Testis (tissue), 3 donors: ENCODE data around the gene DCHS1. TPM values are rescaled to one million over a fixed set of nuclear protein-coding genes. Genes with fewer than 3 reads are reported as not detected.

ENCODE experiments used
- DNase-seq: peaks from one replicate; pipeline ENCODE4 v3.0.0-alpha.2; 2019
- H3K27ac ChIP-seq, 2 donors: fragments of 200-600 bp; sonication (generic); one replicate each; pipeline ENCODE4 v1.5.1; 2019
- H3K27me3 ChIP-seq: fragments of 200-600 bp; sonication (generic); one replicate; pipeline ENCODE4 v1.5.1; 2019
- H3K36me3 ChIP-seq: fragments of 200-600 bp; sonication (generic); one replicate; pipeline ENCODE4 v1.5.1; 2017; ENCODE audit warnings: low read depth; ENCODE audit errors: missing control alignments
- H3K4me1 ChIP-seq: fragments of 200-600 bp; sonication (generic); one replicate; pipeline ENCODE4 v1.5.1; 2019
- H3K4me3 ChIP-seq, 2 donors: fragments of 200-600 bp; sonication (generic); one replicate each; pipeline ENCODE4 v1.5.1; 2017 to 2019
- H3K9me3 ChIP-seq: fragments of 200-600 bp; sonication (generic); one replicate; pipeline ENCODE4 v1.5.1; 2017
- POLR2A ChIP-seq: fragments of 450-650 bp; IDR thresholded peaks from one replicate; pipeline ENCODE4 v1.6.1; 2017; ENCODE audit warnings: antibody characterized with exemption, mild to moderate bottlenecking, moderate library complexity
- WGBS, 2 donors: methylation state at CpG; one replicate each; pipeline ENCODE4 v1.1.5; 2018; 5-methylcytosine and 5-hydroxymethylcytosine counted together
- intact Hi-C: fragments of 100-400 bp; cut with DNase I; formaldehyde crosslinking; loops from one replicate; pipeline ENCODE4 v1.15.1; 2023; ENCODE audit warnings: low total_unique reads
- polyA plus RNA-seq: library from polyadenylated mRNA; stranded (reverse); fragments of 350-450 nt; fragmentation: Illumina TruSeq; extraction: RNeasy Lipid Tissue Mini Kit (QIAGEN cat#74804); gene quantifications from one replicate; pipeline ENCODE4 v1.2.3, GENCODE V29; 2014; ENCODE audit warnings: low read depth, low replicate concordance; ENCODE audit not compliant: insufficient read depth
- total RNA-seq, 2 donors: library from RNA; depleted of rRNA; stranded (reverse); fragments of >200 nt; gene quantifications; one replicate each; pipeline ENCODE4 v1.2.3, GENCODE V29; 2016
- TF ChIP-seq, protein P1 (sequence below), 3 experiments: fragments of 450-650 bp in 2 of 3; fragments of 200-600 bp in 1 of 3; sonication (generic) in 1 of 3; IDR thresholded peaks; one replicate each; pipeline ENCODE4 v1.5.1; 2016 to 2019; ENCODE audit warnings: antibody characterized with exemption in 3 of 3, mild to moderate bottlenecking in 2 of 3, moderate library complexity in 1 of 3

DCHS1 gene
- total and polyA plus RNA-seq, 3 donors from 2014 or later: 7.1 to 14.2 (median 8.8) TPM

DNA sequence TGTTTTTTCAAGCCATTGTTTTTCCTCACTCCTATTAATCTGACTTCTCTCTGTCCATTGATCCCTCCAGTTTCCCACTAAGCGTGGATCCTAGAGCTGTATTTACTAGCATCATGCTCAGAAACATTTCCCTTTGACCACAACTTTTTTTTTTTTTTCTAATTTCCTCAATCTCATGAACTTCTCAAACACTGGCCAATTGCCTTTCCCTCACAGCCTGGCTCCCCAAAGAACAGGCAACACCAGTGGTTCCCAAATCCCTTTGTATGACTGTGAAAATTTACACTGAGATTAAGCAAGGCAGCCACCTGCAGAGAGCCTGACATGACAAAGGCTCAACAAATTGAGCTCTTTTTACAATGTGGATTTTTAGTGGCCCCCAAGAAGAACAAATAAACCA is 35.0 kb downstream of the DCHS1 start:
- Histone ChIP-seq H3K36me3 (no peaks in the 10 kb centered on the region), H3K27me3 (no peaks in the 10 kb centered on the region), H3K27ac (no peak overlapping the region), H3K9me3 (no peaks in the 10 kb centered on the region), H3K4me1 (no peaks in the 10 kb centered on the region), H3K4me3 (no peak overlapping the region)
- 95 to 96% methylated on average over 1 of the region's 1 CpG for WGBS, 2 donors
- intact Hi-C loops: no loop called here
- DNase-seq: no peak
- TF ChIP-seq, protein P1, sequence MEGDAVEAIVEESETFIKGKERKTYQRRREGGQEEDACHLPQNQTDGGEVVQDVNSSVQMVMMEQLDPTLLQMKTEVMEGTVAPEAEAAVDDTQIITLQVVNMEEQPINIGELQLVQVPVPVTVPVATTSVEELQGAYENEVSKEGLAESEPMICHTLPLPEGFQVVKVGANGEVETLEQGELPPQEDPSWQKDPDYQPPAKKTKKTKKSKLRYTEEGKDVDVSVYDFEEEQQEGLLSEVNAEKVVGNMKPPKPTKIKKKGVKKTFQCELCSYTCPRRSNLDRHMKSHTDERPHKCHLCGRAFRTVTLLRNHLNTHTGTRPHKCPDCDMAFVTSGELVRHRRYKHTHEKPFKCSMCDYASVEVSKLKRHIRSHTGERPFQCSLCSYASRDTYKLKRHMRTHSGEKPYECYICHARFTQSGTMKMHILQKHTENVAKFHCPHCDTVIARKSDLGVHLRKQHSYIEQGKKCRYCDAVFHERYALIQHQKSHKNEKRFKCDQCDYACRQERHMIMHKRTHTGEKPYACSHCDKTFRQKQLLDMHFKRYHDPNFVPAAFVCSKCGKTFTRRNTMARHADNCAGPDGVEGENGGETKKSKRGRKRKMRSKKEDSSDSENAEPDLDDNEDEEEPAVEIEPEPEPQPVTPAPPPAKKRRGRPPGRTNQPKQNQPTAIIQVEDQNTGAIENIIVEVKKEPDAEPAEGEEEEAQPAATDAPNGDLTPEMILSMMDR (IDR thresholded peaks at IDR 0.05): no peak
- no peak for TF ChIP-seq POLR2A

DNA sequence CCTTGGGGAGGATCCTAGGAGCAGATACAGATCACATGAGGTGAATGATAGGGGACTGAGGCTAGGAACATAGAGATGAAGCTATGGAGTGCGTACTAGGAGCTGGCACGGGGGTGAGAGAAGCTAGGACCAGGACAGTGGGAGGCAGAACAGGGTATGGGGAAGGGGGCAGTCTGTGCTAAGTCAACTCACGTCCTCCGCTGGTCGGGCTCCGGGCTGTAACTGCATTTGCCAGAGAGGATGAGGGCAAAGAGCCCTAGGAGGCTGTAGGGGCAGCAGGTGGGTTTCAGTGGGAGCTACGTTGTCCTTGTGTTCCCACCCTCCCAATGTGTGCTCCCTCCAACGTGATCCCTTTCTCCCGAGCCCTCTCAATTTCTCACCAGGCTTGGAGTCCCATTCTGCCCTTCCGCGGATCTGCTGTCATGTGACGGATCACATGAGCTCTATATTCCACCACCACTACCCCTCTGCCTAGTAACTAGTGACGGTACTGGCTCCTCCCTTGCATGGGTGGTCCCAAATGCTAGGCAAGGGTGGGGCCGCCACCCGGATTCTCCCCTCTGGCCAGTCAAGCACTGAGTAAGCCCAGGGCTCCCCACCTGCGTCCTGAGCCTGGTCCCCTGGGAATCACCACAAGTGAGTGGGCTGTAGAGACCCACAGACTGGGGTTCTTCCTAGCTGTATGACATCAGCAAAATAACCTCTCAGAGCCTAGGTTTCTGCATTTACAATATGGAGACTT is 36.4 kb downstream of the DCHS1 start, which contains the start of gene TPP1:
TPP1 (minus strand) TSS at position 419 of the 742 bp plus-strand sequence; CDS start at position 397, 22 bp downstream.
- Histone ChIP-seq H3K4me3 (peak within 1 kb of the TSS; percentile 64 to 75), H3K9me3 (no peaks in the 10 kb centered on the region), H3K27me3 (no peaks in the 10 kb centered on the region), H3K36me3 (no peaks in the 10 kb centered on the region), H3K27ac (peak within 1 kb of the TSS; percentile 86 to 87), H3K4me1 (no peaks in the 10 kb centered on the region)
- intact Hi-C loops: no loop called here
- 10 to 22% methylated on average over 14 to 16 of the region's 16 CpGs for WGBS, 2 donors
- TF ChIP-seq, protein P1 (IDR thresholded peaks at IDR 0.05): no peak
- TF ChIP-seq POLR2A: peak; percentile 73
- DNase-seq: peak; percentile 96

DNA sequence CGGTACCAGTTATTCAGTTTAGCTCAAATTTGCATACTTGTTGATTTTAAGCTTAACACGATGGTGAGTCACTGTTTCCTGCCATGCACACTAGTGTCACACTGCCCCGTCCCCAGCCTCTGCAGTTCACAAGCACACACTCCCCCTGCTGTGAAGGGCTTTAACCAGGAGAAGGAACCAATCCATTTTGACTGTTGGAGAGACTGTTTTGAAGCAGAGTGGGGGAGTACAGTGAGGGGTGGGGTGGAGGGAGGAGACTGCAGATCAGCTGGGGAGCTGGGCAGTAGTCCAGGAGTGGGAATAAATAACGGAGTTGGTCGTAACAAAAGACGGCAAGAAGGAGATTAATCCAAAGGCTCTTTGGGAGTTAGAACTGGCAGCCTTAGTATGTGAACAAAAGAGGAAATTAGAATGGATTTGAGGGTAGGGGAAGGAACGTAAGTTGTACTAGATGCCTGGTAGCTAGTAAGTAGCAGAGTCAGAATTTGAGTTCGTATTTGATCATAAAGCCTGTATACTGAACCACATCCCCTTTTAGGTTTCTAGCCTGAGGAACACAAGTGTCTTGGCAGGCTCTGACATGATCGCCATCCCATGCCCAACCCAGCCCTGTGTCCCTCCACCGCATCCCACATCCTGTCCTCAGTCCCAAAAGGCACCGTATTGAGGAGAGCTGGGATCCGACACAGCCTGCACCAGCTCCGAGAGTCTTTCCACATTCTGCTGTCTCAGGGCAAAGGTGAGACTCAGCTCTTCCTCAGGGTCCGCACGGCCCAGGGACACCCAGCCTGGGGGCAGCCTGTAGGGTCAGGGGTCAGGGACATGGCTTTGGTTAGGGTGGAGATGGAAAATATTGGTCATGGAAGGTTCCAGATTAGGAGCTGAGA is 37.2 kb downstream of the DCHS1 start:
- 34 to 58% methylated on average over 13 to 15 of the region's 15 CpGs for WGBS, 2 donors
- intact Hi-C loops: no loop called here
- DNase-seq: peak; percentile 69

DNA sequence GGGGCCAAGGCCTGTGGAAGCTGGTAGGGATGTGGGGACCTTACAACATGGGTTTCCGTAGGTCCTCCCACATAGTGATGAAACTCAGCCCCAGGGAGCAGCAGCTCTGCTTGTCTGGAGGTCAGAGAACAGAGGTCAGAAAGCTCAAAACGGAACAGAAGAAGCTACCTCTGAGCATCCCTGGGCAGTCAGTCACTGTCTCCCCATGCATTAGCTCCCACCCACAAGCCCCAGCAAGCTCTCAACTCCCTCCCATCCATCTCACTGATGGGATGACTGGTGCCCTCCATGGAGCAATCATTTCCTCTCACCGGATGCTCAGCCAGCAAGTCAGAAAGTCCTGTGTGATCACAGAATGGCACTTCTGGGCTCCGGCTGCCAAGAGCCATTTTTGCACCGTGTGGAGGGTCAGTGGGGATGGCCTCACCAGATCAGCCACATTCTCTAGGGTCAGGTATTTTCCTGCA is 38.3 kb downstream of the DCHS1 start:
- H3K4me3 ChIP-seq: no peak overlapping the region
- H3K9me3 ChIP-seq: no peaks in the 10 kb centered on the region
- no peaks in the 10 kb centered on the region for H3K27me3 ChIP-seq
- no peak overlapping the region for H3K27ac ChIP-seq
- TF ChIP-seq POLR2A: no peak
- TF ChIP-seq, protein P1 (IDR thresholded peaks at IDR 0.05): no peak
- DNase-seq: no peak
- intact Hi-C loops: no loop called here
- WGBS, 2 donors: 83 to 100% methylated on average over 3 to 5 of the region's 5 CpGs
- H3K4me1 ChIP-seq: peaks cover 8% of the 10 kb centered on the region
- no peaks in the 10 kb centered on the region for H3K36me3 ChIP-seq

More for the DNA sequence above, 37.2 kb downstream of the DCHS1 start:
- H3K4me3 ChIP-seq: peak overlapping the region; percentile 64 to 75
- no peaks in the 10 kb centered on the region for H3K9me3 ChIP-seq
- no peaks in the 10 kb centered on the region for H3K27me3 ChIP-seq
- peak overlapping the region; percentile 86 to 87 for H3K27ac ChIP-seq
- no peak for TF ChIP-seq POLR2A
- TF ChIP-seq, protein P1 (IDR thresholded peaks at IDR 0.05): no peak
- H3K4me1 ChIP-seq: no peaks in the 10 kb centered on the region
- no peaks in the 10 kb centered on the region for H3K36me3 ChIP-seq
